K562 (cell line): ENCODE data around the gene FYB1. TPM values are rescaled to one million over a fixed set of nuclear protein-coding genes. Genes with fewer than 3 reads are reported as not detected.

Experiments
- ARHGAP35 ChIP-seq: fragments of 450-650 bp; IDR thresholded peaks from 2 replicates; pipeline ENCODE4 v1.6.1; 2018; ENCODE audit not compliant: partially characterized antibody
- BHLHE40 ChIP-seq: IDR thresholded peaks from 2 replicates; pipeline ENCODE4 v1.6.1; 2011; ENCODE audit warnings: low read length, improper control_type of control experiment
- CBFA2T3 ChIP-seq: fragments of 450-650 bp; IDR thresholded peaks from 2 replicates; pipeline ENCODE4 v1.6.1; 2017
- CBX5 ChIP-seq: IDR thresholded peaks from 2 replicates; pipeline ENCODE4 v1.6.1; 2014; ENCODE audit warnings: low read depth, borderline replicate concordance
- DACH1 ChIP-seq: fragments of 450-650 bp; IDR thresholded peaks from 2 replicates; pipeline ENCODE4 v1.6.1; 2018; ENCODE audit not compliant: partially characterized antibody
- EWSR1 ChIP-seq: fragments of 450-650 bp; IDR thresholded peaks from 2 replicates; pipeline ENCODE4 v1.6.1; 2018; ENCODE audit warnings: borderline replicate concordance, mild to moderate bottlenecking, low read depth, moderate library complexity; ENCODE audit not compliant: partially characterized antibody
- GATAD2B ChIP-seq: fragments of 450-650 bp; IDR thresholded peaks from 2 replicates; pipeline ENCODE4 v1.6.1; 2017; ENCODE audit warnings: mild to moderate bottlenecking, borderline replicate concordance
- GTF2B ChIP-seq: IDR thresholded peaks from 2 replicates; pipeline ENCODE4 v1.6.1; 2011; ENCODE audit not compliant: insufficient read length; ENCODE audit errors: extremely low read depth
- HDGF ChIP-seq: fragments of 450-650 bp; IDR thresholded peaks from 2 replicates; pipeline ENCODE4 v1.6.1; 2016
- HES1 ChIP-seq: fragments of 450-650 bp; IDR thresholded peaks from 2 replicates; pipeline ENCODE4 v1.6.1; 2016; ENCODE audit warnings: low read depth, mild to moderate bottlenecking, moderate library complexity
- KDM5B ChIP-seq: fragments of 200-600 bp; sonication (generic); IDR thresholded peaks from 2 replicates; pipeline ENCODE4 v1.6.1; 2012; ENCODE audit warnings: low read depth, mild to moderate bottlenecking, moderate library complexity, low read length, control low read depth, inconsistent platforms; ENCODE audit not compliant: insufficient replicate concordance
- KLF13 ChIP-seq: fragments of 450-650 bp; IDR thresholded peaks from 2 replicates; pipeline ENCODE4 v1.6.1; 2016; ENCODE audit warnings: missing genetic modification characterization, low read depth, mild to moderate bottlenecking, missing compliant biosample characterization, moderate library complexity, borderline replicate concordance
- MBD1 ChIP-seq: fragments of 250-450 bp; sonication (Bioruptor Pico); IDR thresholded peaks from 2 replicates; pipeline ENCODE4 v1.8.0; 2022; ENCODE audit warnings: inconsistent platforms
- MECOM ChIP-seq: fragments of 250-450 bp; sonication (Bioruptor Pico); IDR thresholded peaks from 2 replicates; pipeline ENCODE4 v1.8.0; 2022; ENCODE audit warnings: inconsistent platforms
- MEIS2 ChIP-seq: fragments of 450-650 bp; IDR thresholded peaks from 2 replicates; pipeline ENCODE4 v1.6.1; 2014; ENCODE audit warnings: mild to moderate bottlenecking; ENCODE audit not compliant: partially characterized antibody
- NFE2 ChIP-seq: IDR thresholded peaks from 2 replicates; pipeline ENCODE4 v1.6.1; 2014; ENCODE audit warnings: antibody characterized with exemption, low read depth
- PHTF2 ChIP-seq: fragments of 250-450 bp; sonication (Bioruptor Pico); IDR thresholded peaks from 2 replicates; pipeline ENCODE4 v1.5.0; 2021; ENCODE audit warnings: mild to moderate bottlenecking
- POLR2G ChIP-seq: fragments of 200-400 bp; formaldehyde crosslinking; IDR thresholded peaks from 2 replicates; pipeline ENCODE4 v1.6.1; 2017; ENCODE audit warnings: low read depth, mild to moderate bottlenecking, antibody characterized with exemption, low read length, moderate library complexity
- POLR2H ChIP-seq: IDR thresholded peaks from 2 replicates; pipeline ENCODE4 v1.6.1; 2016; ENCODE audit warnings: missing genetic modification characterization, low read depth, mild to moderate bottlenecking, control low read depth, missing compliant biosample characterization, moderate library complexity
- SETDB1 ChIP-seq: IDR thresholded peaks from one replicate; pipeline ENCODE4 v1.6.1; 2012; ENCODE audit warnings: low read length, control low read depth, inconsistent platforms
- SIN3A ChIP-seq, 2 experiments: fragments of 150-350 bp in 1 of 2; IDR thresholded peaks; 2 replicates each; pipeline ENCODE4 v1.6.1; 2011 to 2016; ENCODE audit warnings: borderline replicate concordance in 2 of 2, low read depth in 2 of 2, low read length in 2 of 2, mild to moderate bottlenecking in 2 of 2, moderate library complexity in 2 of 2; ENCODE audit not compliant: control insufficient read depth in 1 of 2
- SNIP1 ChIP-seq: fragments of 450-650 bp; IDR thresholded peaks from 2 replicates; pipeline ENCODE4 v1.7.1; 2017; ENCODE audit warnings: low read depth, mild to moderate bottlenecking
- SRF ChIP-seq, 2 experiments: fragments of 250-450, 450-650 bp in 1 of 2; sonication (Bioruptor Pico) in 1 of 2; sonication (generic) in 1 of 2; formaldehyde crosslinking; IDR thresholded peaks; 2 replicates each; pipeline versions ENCODE4 v1.5.0 to v1.5.1; 2020 to 2022; ENCODE audit warnings: mild to moderate bottlenecking in 1 of 2, missing genetic modification reagents in 1 of 2
- STAT5A ChIP-seq: IDR thresholded peaks from 2 replicates; pipeline ENCODE4 v1.6.1; 2012; ENCODE audit warnings: low read length, inconsistent platforms, borderline replicate concordance
- TBL1XR1 ChIP-seq, 2 experiments: IDR thresholded peaks; 2 replicates each; pipeline ENCODE4 v1.6.1; 2012; ENCODE audit warnings: improper control_type of control experiment in 2 of 2, low read length in 2 of 2, mild to moderate bottlenecking in 1 of 2
- ZNF239 ChIP-seq: fragments of 250-450 bp; sonication (Bioruptor Pico); IDR thresholded peaks from 2 replicates; pipeline ENCODE4 v1.4.0; 2020; ENCODE audit warnings: mild to moderate bottlenecking
- ZNF511 ChIP-seq: sonication (generic); formaldehyde crosslinking; IDR thresholded peaks from 2 replicates; pipeline ENCODE4 v1.8.0; 2022; ENCODE audit warnings: mild to moderate bottlenecking, missing genetic modification reagents
- ZNF699 ChIP-seq: fragments of 250-450 bp; sonication (Bioruptor Pico); IDR thresholded peaks from 2 replicates; pipeline ENCODE4 v1.8.0; 2021; ENCODE audit warnings: mild to moderate bottlenecking, moderate library complexity; ENCODE audit not compliant: insufficient replicate concordance
- ZNF77 ChIP-seq: fragments of 250-450 bp; sonication (Bioruptor Pico); IDR thresholded peaks from 2 replicates; pipeline ENCODE4 v1.5.0; 2020
- polyA plus RNA-seq, 8 experiments: library from polyadenylated mRNA; depleted of rRNA in 4 of 8; stranded (reverse) in 5 of 8; unstranded in 3 of 8; fragments of >200 nt; fragmentation: Nextera tagmentation in 2 of 8; fragmentation: Illumina TruSeq in 1 of 8; extraction: Ambion mirVana in 2 of 8; extraction: Trizol in 1 of 8; gene quantifications; 2 replicates each; pipeline versions ENCODE4 v1.2.1 to v1.2.3, GENCODE V29; 2011 to 2014; ENCODE audit warnings: inconsistent platforms in 1 of 8, missing spikeins in 1 of 8
- total RNA-seq, 7 experiments: library from RNA; depleted of rRNA in 6 of 7; stranded (reverse); fragments of >200 nt in 6 of 7; fragmentation: Illumina TruSeq in 2 of 7; extraction: Trizol in 2 of 7; gene quantifications; 2 replicates each; pipeline versions ENCODE4 v1.2.1 to v1.2.3, GENCODE V29; 2011 to 2021; ENCODE audit warnings: low replicate concordance in 1 of 7

The FYB1 gene
- total and polyA plus RNA-seq, 9 of the 15 experiments (the other 6 are each of a cell fraction or from before 2014, with no cell fraction given): 4.7 to 31.5 (median 9.7) TPM

GRCh38 chr5:39117401-39117800 lies 102.0 kb downstream of the FYB1 start (continued):
- TF ChIP-seq CBX5 (no peak), TBL1XR1 (IDR thresholded peaks at IDR 0.05; ENCODE audit: low read length in 2 of 2) (peak in 1 of 2 experiments; percentile 38; a peak in 1 of 4 replicates), SRF (CRISPR knock-in tag; IDR thresholded peaks at IDR 0.05) (no peak), POLR2H (tag) (no peak), HES1 (no peak), ARHGAP35 (no peak), GTF2B (no peak), MBD1 (CRISPR knock-in tag) (no peak), CBFA2T3 (peak; percentile 97), EWSR1 (no peak), MEIS2 (no peak), GATAD2B (0 out of 2 replicates have a peak, but pooled peaks have one; percentile 66), ZNF699 (CRISPR knock-in tag) (no peak), ZNF511 (CRISPR knock-in tag) (no peak), SIN3A (IDR thresholded peaks at IDR 0.05; ENCODE audit: borderline replicate concordance in 2 of 2, control insufficient read depth in 1 of 2, low read depth in 2 of 2, low read length in 2 of 2) (no peak), HDGF (no peak), ZNF239 (no peak), BHLHE40 (no peak), ZNF77 (CRISPR knock-in tag) (no peak), PHTF2 (CRISPR knock-in tag) (no peak), SETDB1 (no peak), MECOM (CRISPR knock-in tag) (no peak), STAT5A (peak; percentile 82), DACH1 (peak; percentile 75), KLF13 (tag) (no peak), SNIP1 (no peak), POLR2G (no peak), NFE2 (peak; percentile 36; the same call in 1 of the 2 replicates), KDM5B (no peak)
